B cell (primary cell): ENCODE data around the gene ANKS4B. TPM values are rescaled to one million over a fixed set of nuclear protein-coding genes. Genes with fewer than 3 reads are reported as not detected.

ENCODE experiments used
- ATAC-seq: fragments of 200-7000 bp; cut with Tn5 transposase; one replicate; pipeline ENCODE4 v1.10.0; 2021; ENCODE audit warnings: low read depth, mild to moderate bottlenecking, moderate number of reproducible peaks, moderate library complexity
- CTCF ChIA-PET: fragments of 350-600 bp; sonication (Branson Sonifier 250); formaldehyde crosslinking; loops from one replicate; lab custom pipeline; 2021; ENCODE audit warnings: antibody characterized with exemption, inconsistent platforms; lab: Charles Lee
- POLR2A ChIA-PET: fragments of 350-600 bp; sonication (Branson Sonifier 250); formaldehyde crosslinking; loops from one replicate; lab custom pipeline; 2021; ENCODE audit warnings: antibody characterized with exemption; lab: Charles Lee
- DNase-seq: peaks from one replicate; pipeline ENCODE4 v3.0.0; 2013
- H2AFZ ChIP-seq: 2 replicates; pipeline ENCODE4 v1.6.1; 2012; ENCODE audit warnings: mild to moderate bottlenecking, low read depth, low read length; ENCODE audit not compliant: insufficient read depth, poor library complexity, severe bottlenecking
- H3K27ac ChIP-seq, 2 donors: 1 replicate in 1 of 2; 2 replicates in 1 of 2; pipeline ENCODE4 v1.5.1; 2012 to 2013; ENCODE audit warnings: low read length in 2 of 2, mild to moderate bottlenecking in 2 of 2, moderate library complexity in 1 of 2
- H3K27me3 ChIP-seq, 4 experiments: fragments of 200-600 bp in 1 of 4; sonication (generic) in 1 of 4; replicated peaks in 1 of 4; 1 replicate in 2 of 4; 2 replicates in 2 of 4; pipeline versions ENCODE4 v1.6.1 to v1.7.0; 2013 to 2016; ENCODE audit warnings: low read length in 3 of 4, mild to moderate bottlenecking in 2 of 4, mixed read lengths in 1 of 4, moderate library complexity in 1 of 4; ENCODE audit not compliant: insufficient read depth in 4 of 4, control insufficient read depth in 3 of 4; ENCODE audit errors: control extremely low read depth in 1 of 4
- H3K36me3 ChIP-seq, 2 experiments: replicated peaks in 1 of 2; 1 replicate in 1 of 2; 2 replicates in 1 of 2; pipeline versions ENCODE4 v1.6.1 to v1.7.1; 2013; ENCODE audit warnings: low read length in 1 of 2; ENCODE audit not compliant: insufficient read depth in 2 of 2, control insufficient read depth in 1 of 2; ENCODE audit errors: control extremely low read depth in 1 of 2, extremely low read depth in 1 of 2
- H3K4me1 ChIP-seq, 2 donors: fragments of 200-600 bp in 1 of 2; sonication (generic) in 1 of 2; 1 replicate in 1 of 2; 2 replicates in 1 of 2; pipeline versions ENCODE4 v1.5.1 to v1.6.1; 2013 to 2017; ENCODE audit warnings: low read length in 2 of 2; ENCODE audit not compliant: control insufficient read depth in 2 of 2, insufficient read depth in 2 of 2
- H3K4me2 ChIP-seq: replicated peaks from 2 replicates; pipeline ENCODE3; 2012; ENCODE audit warnings: mild to moderate bottlenecking, low read depth, low read length; ENCODE audit not compliant: poor library complexity, severe bottlenecking
- H3K4me3 ChIP-seq, 5 experiments: fragments of 200-600 bp in 1 of 5; sonication (generic) in 1 of 5; 1 replicate in 3 of 5; 2 replicates in 2 of 5; pipeline versions ENCODE4 v1.5.1 to v1.7.0; 2011 to 2016; ENCODE audit warnings: low read length in 4 of 5, mild to moderate bottlenecking in 4 of 5, low read depth in 2 of 5, control low read depth in 1 of 5, moderate library complexity in 1 of 5; ENCODE audit not compliant: insufficient read depth in 1 of 5; ENCODE audit errors: control extremely low read depth in 1 of 5, extremely low read depth in 1 of 5
- H3K79me2 ChIP-seq: fragments of 200-600 bp; sonication (generic); one replicate; pipeline ENCODE4 v1.6.0; 2016; ENCODE audit warnings: low read length; ENCODE audit not compliant: control insufficient read depth, insufficient read depth
- H3K9ac ChIP-seq: fragments of 200-600 bp; sonication (generic); 2 replicates; pipeline ENCODE4 v1.6.1; 2017; ENCODE audit warnings: mild to moderate bottlenecking, low read length, moderate library complexity
- H3K9me3 ChIP-seq, 3 donors: one replicate each; pipeline versions ENCODE4 v1.6.1 to v1.7.1; 2013; ENCODE audit warnings: low read length in 2 of 3; ENCODE audit not compliant: control insufficient read depth in 2 of 3, insufficient read depth in 1 of 3; ENCODE audit errors: control extremely low read depth in 1 of 3
- H4K20me1 ChIP-seq: 2 replicates; pipeline ENCODE4 v1.6.0; 2012; ENCODE audit warnings: mild to moderate bottlenecking, low read length; ENCODE audit not compliant: insufficient read depth, control insufficient read depth, poor library complexity, severe bottlenecking
- H3K27ac Mint-ChIP-seq: one replicate; pipeline ENCODE4 v1.8.0; 2021; ENCODE audit warnings: mixed read lengths
- H3K27me3 Mint-ChIP-seq: one replicate; pipeline ENCODE4 v1.8.0; 2021; ENCODE audit warnings: mixed read lengths
- H3K4me1 Mint-ChIP-seq: one replicate; pipeline ENCODE4 v1.8.0; 2021; ENCODE audit warnings: mixed read lengths
- H3K4me3 Mint-ChIP-seq: one replicate; pipeline ENCODE4 v1.8.0; 2021; ENCODE audit warnings: mixed read lengths
- H3K9me3 Mint-ChIP-seq: one replicate; pipeline ENCODE4 v1.8.0; 2022; ENCODE audit warnings: mixed read lengths; ENCODE audit not compliant: insufficient read depth
- CTCF ChIP-seq: fragments of 200-600 bp; IDR thresholded peaks from one replicate; pipeline ENCODE4 v1.8.0; 2022; ENCODE audit warnings: antibody characterized with exemption, mild to moderate bottlenecking
- EZH2 ChIP-seq: IDR thresholded peaks from 2 replicates; pipeline ENCODE4 v1.6.1; 2012; ENCODE audit warnings: borderline replicate concordance, low read depth, mild to moderate bottlenecking, moderate library complexity, low read length; ENCODE audit not compliant: insufficient read depth, poor library complexity, severe bottlenecking
- WGBS: methylation state at CpG from one replicate; pipeline ENCODE4 v1.1.5; 2013; ENCODE audit warnings: missing lambda C conversion rate; ENCODE audit not compliant: insufficient coverage; 5-methylcytosine and 5-hydroxymethylcytosine counted together
- intact Hi-C: fragments of 100-400 bp; cut with micrococcal nuclease; formaldehyde crosslinking; loops from one replicate; pipeline ENCODE4 v1.10.0; 2022
- polyA plus RNA-seq: library from polyadenylated mRNA; depleted of rRNA; stranded (reverse); fragments of >200 nt; gene quantifications from 2 replicates; pipeline ENCODE4 v1.2.3, GENCODE V29; 2012
- total RNA-seq, 2 donors: library from RNA; stranded (reverse); fragments of 120-200 nt in 1 of 2; gene quantifications; 1 replicate in 1 of 2; 2 replicates in 1 of 2; pipeline versions ENCODE4 v1.2.3 to v1.2.4, GENCODE V29; 2013 to 2022

ANKS4B gene
- total and polyA plus RNA-seq, 2 donors (not counting 1 experiment from before 2014, with no cell fraction given): not detected

- no peaks in the 10 kb centered on the region for H3K4me1 Mint-ChIP-seq
- Histone ChIP-seq H3K27ac (no peak overlapping the region), H3K4me1 (no peaks in the 10 kb centered on the region), H3K4me2 (no peak overlapping the region), H3K79me2 (no peaks in the 10 kb centered on the region), H2AFZ (no peak overlapping the region), H3K27me3 (peaks cover 0 to 8% (median 6%) of the 10 kb centered on the region in 4 experiments), H4K20me1 (no peaks in the 10 kb centered on the region), H3K9ac (no peak overlapping the region), H3K4me3 (no peak overlapping the region), H3K9me3 (no peaks in the 10 kb centered on the region), H3K36me3 (no peaks in the 10 kb centered on the region)
- no peak overlapping the region for H3K4me3 Mint-ChIP-seq
- intact Hi-C loops: no loop called here
- ATAC-seq (no peak), DNase-seq (no peak)
- H3K27me3 Mint-ChIP-seq: peaks cover 26% of the 10 kb centered on the region
- no peak for TF ChIP-seq EZH2
- TF ChIP-seq CTCF: no peak
- H3K27ac Mint-ChIP-seq: no peak overlapping the region
- H3K9me3 Mint-ChIP-seq: no peaks in the 10 kb centered on the region
- ChIA-PET CTCF (no interaction called here), POLR2A (no interaction called here)
These were observed 28.2 kb upstream of the ANKS4B start for GRCh38 chr16:21205303-21205702.

- CTCF ChIA-PET: no interaction called here
- H3K27me3 Mint-ChIP-seq: peaks cover 24% of the 10 kb centered on the region
These were observed 26.9 kb upstream of the ANKS4B start for GRCh38 chr16:21206550-21206949.

More at GRCh38 chr16:21206550-21206949, 26.9 kb upstream of the ANKS4B start:
- no peak for TF ChIP-seq EZH2
- no peak for TF ChIP-seq CTCF
- Mint-ChIP-seq H3K4me1 (no peaks in the 10 kb centered on the region), H3K27ac (no peak overlapping the region), H3K4me3 (no peak overlapping the region), H3K9me3 (no peaks in the 10 kb centered on the region)
- H3K79me2 ChIP-seq: no peaks in the 10 kb centered on the region
- H3K4me2 ChIP-seq: no peak overlapping the region
- ATAC-seq (no peak), DNase-seq (no peak)
- no peak overlapping the region for H3K9ac ChIP-seq
- no peaks in the 10 kb centered on the region for H3K9me3 ChIP-seq
- WGBS: 95% methylated on average over 4 of the region's 4 CpGs
- H3K4me1 ChIP-seq: no peaks in the 10 kb centered on the region
- no peak overlapping the region for H3K27ac ChIP-seq
- POLR2A ChIA-PET: no interaction called here
- no peak overlapping the region for H3K4me3 ChIP-seq
- peaks cover 0 to 9% (median 5%) of the 10 kb centered on the region in 4 experiments for H3K27me3 ChIP-seq
- intact Hi-C loops: no loop called here
- H2AFZ ChIP-seq: no peak overlapping the region
- H3K36me3 ChIP-seq: no peaks in the 10 kb centered on the region
- H4K20me1 ChIP-seq: no peaks in the 10 kb centered on the region
